GM18870 (cell line): Measurements from ENCODE around the gene ERVV-1.
"Not testable (repeated sequence)": the region's sequence is repeated elsewhere in the genome, so short reads cannot be mapped to it uniquely, and the experiment has no call there.

Experiments used
- ATAC-seq: cut with Tn5 transposase; IDR thresholded peaks from one replicate; pipeline ENCODE4 v1.9.1; 2021; ENCODE audit warnings: moderate library complexity; ENCODE audit not compliant: unreplicated experiment

Gene ERVV-1

GRCh38 chr19:53013621-53014020, at the start of gene ERVV-1:
Gene ERVV-1 (plus strand): TSS chr19:53013921. CDS start chr19:53014091, 170 bp downstream.
- ATAC-seq: no peak

GRCh38 chr19:52967772-52968171, 45.9 kb upstream of the ERVV-1 start:
- no peak for ATAC-seq

- no peak for ATAC-seq
Measured at GRCh38 chr19:52981329-52981728, 32.4 kb upstream of the ERVV-1 start.

GRCh38 chr19:52983167-52983566, 30.6 kb upstream of the ERVV-1 start:
- ATAC-seq: not testable (repeated sequence)

- ATAC-seq: no peak
Measured at GRCh38 chr19:52987221-52987620, 26.5 kb upstream of the ERVV-1 start.

- ATAC-seq: no peak
Measured at GRCh38 chr19:52988506-52988905, 25.2 kb upstream of the ERVV-1 start.

GRCh38 chr19:52990759-52991418, 22.8 kb upstream of the ERVV-1 start:
- no peak for ATAC-seq

- no peak for ATAC-seq
Measured at GRCh38 chr19:52991484-52991883, 22.2 kb upstream of the ERVV-1 start.

- ATAC-seq: no peak
Measured at GRCh38 chr19:52992109-52993004, 21.4 kb upstream of the ERVV-1 start.

GRCh38 chr19:52993342-52994178, 20.2 kb upstream of the ERVV-1 start:
- no peak for ATAC-seq

- no peak for ATAC-seq
Measured at GRCh38 chr19:52995711-52996110, 18.0 kb upstream of the ERVV-1 start.

- ATAC-seq: no peak
Measured at GRCh38 chr19:52997975-52998374, 15.7 kb upstream of the ERVV-1 start.

- no peak for ATAC-seq
Measured at GRCh38 chr19:53002479-53002878, 11.2 kb upstream of the ERVV-1 start.

GRCh38 chr19:53004242-53004641, 9.5 kb upstream of the ERVV-1 start:
- no peak for ATAC-seq

- ATAC-seq: no peak
Measured at GRCh38 chr19:53007200-53007599, 6.5 kb upstream of the ERVV-1 start.

- ATAC-seq: no peak
Measured at GRCh38 chr19:53007606-53008005, 6.1 kb upstream of the ERVV-1 start.

GRCh38 chr19:53008061-53008778, 5.5 kb upstream of the ERVV-1 start:
- no peak for ATAC-seq

GRCh38 chr19:53010494-53010893, 3.2 kb upstream of the ERVV-1 start:
- ATAC-seq: no peak

GRCh38 chr19:53012006-53012405, 1.7 kb upstream of the ERVV-1 start:
- no peak for ATAC-seq

- no peak for ATAC-seq
Measured at GRCh38 chr19:53015159-53015558, 1.4 kb downstream of the ERVV-1 start.

GRCh38 chr19:53015730-53016129, 2.0 kb downstream of the ERVV-1 start:
- no peak for ATAC-seq
